ENCODE measurements around the gene ATP2B2. TPM values are rescaled to one million over a fixed set of nuclear protein-coding genes. Genes with fewer than 3 reads are reported as not detected.

The ATP2B2 gene
- total and polyA plus RNA-seq, 9 of the 15 experiments (the other 6 are each of a cell fraction or from before 2014, with no cell fraction given), result 0.06 TPM; not detected in 8

GRCh38 chr3:10459954-10460754, 45.2 kb downstream of the ATP2B2 start (continued):
- TF ChIP-seq TCF7 (IDR thresholded peaks at IDR 0.05; ENCODE audit: borderline replicate concordance) (no peak), ZNF699 (CRISPR knock-in tag; IDR thresholded peaks at IDR 0.05; ENCODE audit: insufficient replicate concordance) (no peak), TFAM (CRISPR knock-in tag; conservative IDR thresholded peaks at IDR 0.05) (no peak), PPARD (CRISPR knock-in tag; IDR thresholded peaks at IDR 0.05) (no peak), LEF1 (IDR thresholded peaks at IDR 0.05) (no peak), MBD2 (IDR thresholded peaks at IDR 0.05; ENCODE audit: borderline replicate concordance, low read depth) (no peak), CLOCK (CRISPR knock-in tag; IDR thresholded peaks at IDR 0.05; ENCODE audit: borderline replicate concordance) (no peak), DIDO1 (tag; IDR thresholded peaks at IDR 0.05; ENCODE audit: low read depth) (no peak), CBFA2T2 (conservative IDR thresholded peaks at IDR 0.05) (no peak), RBFOX2 (IDR thresholded peaks at IDR 0.05; ENCODE audit: low read depth, low read length) (no peak), ZNF449 (CRISPR knock-in tag; IDR thresholded peaks at IDR 0.05) (no peak), OTX1 (CRISPR knock-in tag; IDR thresholded peaks at IDR 0.05) (no peak), ZFP36 (IDR thresholded peaks at IDR 0.05; ENCODE audit: low read depth, low read length, partially characterized antibody) (no peak), TAF1 (IDR thresholded peaks at IDR 0.05; ENCODE audit: control insufficient read depth, extremely low read depth, insufficient read depth, low read length, severe bottlenecking) (no peak), POLR2AphosphoS5 (IDR thresholded peaks at IDR 0.05; ENCODE audit: control insufficient read depth, insufficient read depth, low read depth, low read length) (peak; percentile 41; the same call in 1 of the 2 replicates), THRB (CRISPR knock-in tag; conservative IDR thresholded peaks at IDR 0.05) (peak; percentile 68; the same call in 1 of the 2 replicates), ZNF3 (CRISPR knock-in tag; IDR thresholded peaks at IDR 0.05) (no peak), ZNF324 (CRISPR knock-in tag; IDR thresholded peaks at IDR 0.05) (no peak), PREB (CRISPR knock-in tag; IDR thresholded peaks at IDR 0.05) (no peak)
